BJ (cell line): ENCODE results near the gene EIF4EBP3. TPM values are rescaled to one million over a fixed set of nuclear protein-coding genes. Genes with fewer than 3 reads are reported as not detected.
"Not testable (repeated sequence)": the region's sequence is repeated elsewhere in the genome, so short reads cannot be mapped to it uniquely, and the experiment has no call there.

Experiments used
- CTCF ChIA-PET: fragments of 350-600 bp; formaldehyde crosslinking; extraction: SDS; loops from one replicate; lab custom pipeline; 2021; ENCODE audit warnings: antibody characterized with exemption, inconsistent platforms; lab: Yijun Ruan, JAX
- POLR2A ChIA-PET: fragments of 300-600 bp; sonication (Branson Sonifier 250); formaldehyde crosslinking; extraction: SDS; loops from one replicate; lab custom pipeline; 2021; ENCODE audit warnings: antibody characterized with exemption; lab: Charles Lee
- DNase-seq: peaks from one replicate; pipeline ENCODE4 v3.0.0-alpha.2; 2011; ENCODE audit warnings: low read depth
- H3K27me3 ChIP-seq: 2 replicates; pipeline ENCODE4 v1.6.0; 2011; ENCODE audit warnings: low read length; ENCODE audit not compliant: control insufficient read depth, insufficient read depth
- H3K36me3 ChIP-seq: 2 replicates; pipeline ENCODE4 v1.5.1; 2011; ENCODE audit warnings: low read length; ENCODE audit not compliant: control insufficient read depth, insufficient read depth
- H3K4me3 ChIP-seq: 2 replicates; pipeline ENCODE4 v1.5.1; 2011; ENCODE audit warnings: low read depth, mild to moderate bottlenecking, control low read depth, low read length
- CTCF ChIP-seq: IDR thresholded peaks from 2 replicates; pipeline ENCODE4 v1.5.1; 2011; ENCODE audit warnings: low read depth, mild to moderate bottlenecking, control low read depth, inconsistent platforms, low read length, moderate library complexity; ENCODE audit not compliant: insufficient read depth
- polyA plus RNA-seq: library from polyadenylated mRNA; depleted of rRNA; stranded (reverse); fragments of >200 nt; gene quantifications from 2 replicates; pipeline ENCODE4 v1.2.3, GENCODE V29; 2011

Gene EIF4EBP3
- polyA plus RNA-seq, 1 experiment: 7.9 TPM

GRCh38 chr5:140587495-140587894 is 40.0 kb downstream of the EIF4EBP3 start:
- POLR2A ChIA-PET: no interaction called here
- H3K4me3 ChIP-seq: no peak overlapping the region
- H3K27me3 ChIP-seq: no peaks in the 10 kb centered on the region; the same call in 1 of the 2 replicates
- DNase-seq: no peak
- CTCF ChIA-PET: interaction anchor here (1.0 kb wide), 1 partner anchor 69 kb away, joined by 3 read pairs; no protein-coding TSS in a partner anchor
- H3K36me3 ChIP-seq: no peaks in the 10 kb centered on the region
- no peak for TF ChIP-seq CTCF

DNA sequence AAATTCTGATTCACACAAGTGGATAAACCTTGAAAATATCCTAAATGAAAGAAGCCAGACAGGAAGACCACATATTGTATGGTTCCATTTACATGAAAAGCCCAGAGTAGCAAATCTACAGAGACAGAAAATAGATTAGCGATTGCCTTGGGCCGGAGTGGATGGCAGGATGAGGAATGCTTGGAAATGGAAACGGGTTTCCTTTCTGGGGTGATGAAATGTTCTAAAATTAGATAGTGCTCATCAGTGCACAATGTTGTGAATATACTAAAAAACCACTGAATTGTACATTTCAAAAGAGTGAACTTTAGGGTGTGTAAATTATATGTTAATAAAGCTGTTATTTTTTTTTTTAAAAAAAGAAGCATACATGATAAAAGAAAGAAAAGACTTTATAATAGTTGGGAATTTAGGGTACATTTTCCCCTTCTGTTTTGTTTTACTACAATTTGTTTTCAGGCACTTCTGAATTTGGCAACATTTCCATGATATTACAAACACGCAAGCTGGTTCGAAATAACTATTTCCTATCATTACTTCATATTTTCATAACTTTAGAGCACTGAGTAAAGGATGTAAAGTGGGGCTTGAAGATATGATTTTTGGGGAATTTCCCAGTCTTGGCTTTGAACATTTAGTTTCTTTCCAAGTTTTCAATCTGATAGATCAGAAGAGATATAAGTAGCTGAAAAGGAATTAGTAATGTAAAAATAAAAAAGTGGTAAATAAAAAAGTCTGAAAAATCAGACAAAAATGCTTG is 41.0 kb downstream of the EIF4EBP3 start:
- POLR2A ChIA-PET: no interaction called here
- TF ChIP-seq CTCF: no peak
- Histone ChIP-seq H3K27me3 (no peaks in the 10 kb centered on the region; the same call in 1 of the 2 replicates), H3K36me3 (no peaks in the 10 kb centered on the region), H3K4me3 (no peak overlapping the region)
- DNase-seq: no peak
- CTCF ChIA-PET: interaction anchor here (1.0 kb wide), 1 partner anchor 17 kb away, joined by 3 read pairs; no protein-coding TSS in a partner anchor

DNA sequence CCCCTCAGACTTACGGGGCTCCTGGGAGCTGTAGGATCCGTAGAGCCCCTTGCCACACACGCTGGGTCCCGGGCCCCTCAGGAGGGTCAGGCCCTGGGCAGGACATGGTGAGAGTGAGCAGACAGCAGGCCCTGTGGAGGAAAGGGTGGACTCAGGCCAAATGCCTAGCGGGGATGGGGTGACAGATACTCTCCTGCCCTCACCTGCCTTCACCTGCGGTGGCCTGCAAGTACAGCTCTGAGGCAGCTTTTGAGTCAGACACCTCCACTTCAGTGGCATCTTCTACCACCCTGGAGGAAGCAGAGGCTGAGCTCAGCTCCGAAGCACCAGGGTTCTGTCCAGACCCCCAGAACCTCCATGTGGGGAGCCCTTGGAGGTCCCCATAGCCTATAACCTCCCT is 43.4 kb downstream of the EIF4EBP3 start:
- DNase-seq: no peak
- ChIA-PET CTCF (no interaction called here), POLR2A (no interaction called here)
- TF ChIP-seq CTCF: no peak
- Histone ChIP-seq H3K36me3 (no peaks in the 10 kb centered on the region), H3K27me3 (no peaks in the 10 kb centered on the region; the same call in 1 of the 2 replicates), H3K4me3 (no peak overlapping the region)

- POLR2A ChIA-PET: no interaction called here
- Histone ChIP-seq H3K36me3 (no peaks in the 10 kb centered on the region), H3K4me3 (no peak overlapping the region), H3K27me3 (peaks cover 1% of the 10 kb centered on the region; the same call in 1 of the 2 replicates)
- TF ChIP-seq CTCF: no peak
- CTCF ChIA-PET: interaction anchor here (1.0 kb wide), 1 partner anchor 32 kb away, joined by 3 read pairs; no protein-coding TSS in a partner anchor
- DNase-seq: no peak
Observed at GRCh38 chr5:140591747-140592372, 44.4 kb downstream of the EIF4EBP3 start.

DNA sequence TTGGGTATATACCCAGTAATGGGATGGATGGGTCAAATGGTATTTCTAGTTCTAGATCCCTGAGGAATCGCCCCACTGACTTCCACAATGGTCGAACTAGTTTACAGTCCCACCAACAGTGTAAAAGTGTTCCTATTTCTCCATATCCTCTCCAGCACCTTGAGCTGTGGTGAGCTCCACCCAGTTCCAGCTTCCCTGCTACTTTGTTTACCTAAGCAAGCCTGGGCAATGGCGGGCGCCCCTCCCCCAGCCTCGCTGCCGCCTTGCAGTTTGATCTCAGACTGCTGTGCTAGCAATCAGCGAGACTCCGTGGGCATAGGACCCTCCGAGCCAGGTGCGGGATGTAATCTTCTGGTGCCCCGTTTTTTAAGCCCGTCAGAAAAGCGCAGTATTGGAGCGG is 45.6 kb downstream of the EIF4EBP3 start:
- H3K27me3 ChIP-seq, DNase-seq, H3K36me3 ChIP-seq, POLR2A ChIA-PET, CTCF ChIA-PET, H3K4me3 ChIP-seq: not testable (repeated sequence)
